MG63 (cell line): Measurements from ENCODE around the gene ATL2. TPM values are rescaled to one million over a fixed set of nuclear protein-coding genes. Genes with fewer than 3 reads are reported as not detected.
"Not testable (repeated sequence)": the region's sequence is repeated elsewhere in the genome, so short reads cannot be mapped to it uniquely, and the experiment has no call there.

Experiments
- DNase-seq: peaks from one replicate; pipeline ENCODE4 v3.0.0-alpha.2; 2020
- H3K27me3 ChIP-seq: fragments of 250-450 bp; sonication (Bioruptor Pico); 2 replicates; pipeline ENCODE4 v1.5.1; 2020; ENCODE audit warnings: mild to moderate bottlenecking, moderate library complexity
- H3K36me3 ChIP-seq: fragments of 250-450 bp; sonication (Bioruptor Pico); 2 replicates; pipeline ENCODE4 v1.5.1; 2020; ENCODE audit warnings: mild to moderate bottlenecking, moderate library complexity
- H3K4me3 ChIP-seq: fragments of 250-450 bp; sonication (Bioruptor Pico); 2 replicates; pipeline ENCODE4 v1.5.1; 2020; ENCODE audit warnings: mild to moderate bottlenecking, moderate library complexity
- H3K9me3 ChIP-seq: fragments of 250-450 bp; sonication (Bioruptor Pico); 2 replicates; pipeline ENCODE4 v1.5.1; 2020; ENCODE audit warnings: mild to moderate bottlenecking, moderate library complexity
- total RNA-seq: library from RNA; depleted of rRNA; stranded (reverse); fragments of >200 nt; shearing (Covaris generic); gene quantifications from 2 replicates; pipeline ENCODE4 v1.2.3, GENCODE V29; 2014; ENCODE audit warnings: low replicate concordance

The ATL2 gene
- total RNA-seq, 1 experiment from 2014 or later = 26.1 TPM

DNA sequence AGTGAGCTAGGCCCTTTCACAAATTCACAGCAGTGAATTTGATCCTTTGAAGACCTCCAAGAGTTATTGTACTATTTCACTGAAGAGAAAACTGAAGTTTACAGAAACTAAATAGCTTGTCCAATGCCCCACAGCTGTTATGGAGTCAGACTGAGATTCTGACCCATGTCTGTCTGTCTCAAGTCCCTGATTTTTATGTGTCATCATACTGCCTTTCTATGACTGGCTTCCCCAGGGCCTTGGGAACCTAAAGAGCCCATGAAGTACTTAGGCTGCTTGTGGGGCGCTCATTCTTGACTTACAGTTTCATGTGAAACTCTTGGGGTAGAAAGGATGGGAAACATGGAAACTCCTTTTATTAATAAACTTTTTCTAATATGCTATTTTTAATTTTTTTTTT is 107.7 kb downstream of the ATL2 start:
- no peak for DNase-seq
- Histone ChIP-seq H3K9me3 (peaks cover 2% of the 10 kb centered on the region; the same call in 1 of the 2 replicates), H3K27me3 (no peaks in the 10 kb centered on the region), H3K4me3 (no peak overlapping the region), H3K36me3 (no peaks in the 10 kb centered on the region)

DNA sequence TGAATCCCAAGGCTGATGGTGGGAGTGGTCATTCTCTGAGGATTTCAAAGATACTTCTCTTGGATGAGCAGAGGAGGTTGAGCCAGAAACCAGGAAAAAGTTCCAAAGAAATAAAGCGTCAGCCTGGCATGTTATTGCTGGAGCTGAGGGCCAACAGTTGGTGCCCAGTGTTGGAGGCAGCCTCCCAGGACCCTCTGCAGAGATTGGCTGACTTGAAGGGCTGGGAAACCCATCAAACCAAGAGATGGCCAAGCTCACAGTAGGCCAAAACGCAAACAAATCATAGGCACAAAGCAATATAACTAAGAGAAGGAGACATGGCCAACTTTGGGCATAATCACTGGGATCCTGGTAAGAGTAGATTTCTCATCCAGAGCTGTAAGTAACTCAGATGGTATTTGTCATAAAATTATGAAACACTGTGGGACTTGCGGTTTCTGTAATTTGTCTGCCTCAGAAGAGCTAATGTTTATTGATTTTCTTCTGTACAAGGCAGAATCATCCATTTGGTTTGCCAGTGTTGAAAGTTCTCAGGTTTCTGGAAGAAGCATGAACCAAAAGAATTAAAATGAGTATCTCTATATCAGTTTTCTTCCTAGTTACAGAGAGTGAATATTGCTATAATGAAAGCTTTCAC is 108.3 kb downstream of the ATL2 start:
- H3K27me3 ChIP-seq = no peaks in the 10 kb centered on the region
- peaks cover 2% of the 10 kb centered on the region; the same call in 1 of the 2 replicates for H3K9me3 ChIP-seq
- H3K36me3 ChIP-seq = no peaks in the 10 kb centered on the region
- no peak overlapping the region for H3K4me3 ChIP-seq
- DNase-seq = peak; percentile 91

GRCh38 chr2:38268001-38268400 is 109.1 kb downstream of the ATL2 start:
- no peaks in the 10 kb centered on the region for H3K27me3 ChIP-seq
- no peak for DNase-seq
- peaks cover 2% of the 10 kb centered on the region; the same call in 1 of the 2 replicates for H3K9me3 ChIP-seq
- no peaks in the 10 kb centered on the region for H3K36me3 ChIP-seq
- H3K4me3 ChIP-seq = no peak overlapping the region

GRCh38 chr2:38267270-38267925 is 109.7 kb downstream of the ATL2 start:
- H3K27me3 ChIP-seq = no peaks in the 10 kb centered on the region
- H3K36me3 ChIP-seq = no peaks in the 10 kb centered on the region
- H3K4me3 ChIP-seq = no peak overlapping the region
- DNase-seq = no peak
- peaks cover 2% of the 10 kb centered on the region; the same call in 1 of the 2 replicates for H3K9me3 ChIP-seq

DNA sequence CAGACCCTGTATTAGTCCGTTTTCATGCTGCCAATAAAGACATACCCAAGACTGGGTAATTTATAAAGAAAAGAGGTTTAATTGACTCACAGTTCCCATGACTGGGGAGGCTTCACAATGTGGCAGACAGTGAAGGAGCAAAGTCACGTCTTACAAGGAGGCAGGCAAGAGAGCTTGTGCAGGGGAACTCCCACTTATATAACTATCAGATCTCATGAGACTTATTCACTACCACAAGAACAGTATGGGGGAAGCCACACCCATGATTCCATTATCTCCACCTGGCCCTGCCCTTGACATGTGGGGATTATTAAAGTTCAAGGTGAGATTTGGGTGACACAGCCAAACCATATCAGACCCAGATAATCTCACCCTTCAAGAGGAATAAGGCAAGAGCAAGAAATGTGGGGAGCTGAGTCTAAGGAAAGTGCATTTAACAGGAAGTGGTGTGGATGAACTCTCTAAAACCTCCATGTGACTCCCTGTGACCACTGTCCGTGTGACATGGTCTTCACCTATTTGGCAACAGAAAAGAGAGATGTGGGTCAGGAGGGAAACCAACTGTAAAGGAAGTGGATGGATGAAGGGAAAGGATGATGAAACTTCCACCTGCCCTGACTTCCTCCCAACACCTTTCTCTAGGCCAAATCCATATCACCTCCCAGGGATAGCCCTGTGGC is 110.6 kb downstream of the ATL2 start:
- Histone ChIP-seq H3K9me3 (peaks cover 2% of the 10 kb centered on the region; the same call in 1 of the 2 replicates), H3K27me3 (no peaks in the 10 kb centered on the region), H3K36me3 (no peaks in the 10 kb centered on the region), H3K4me3 (no peak overlapping the region)
- DNase-seq = no peak

DNA sequence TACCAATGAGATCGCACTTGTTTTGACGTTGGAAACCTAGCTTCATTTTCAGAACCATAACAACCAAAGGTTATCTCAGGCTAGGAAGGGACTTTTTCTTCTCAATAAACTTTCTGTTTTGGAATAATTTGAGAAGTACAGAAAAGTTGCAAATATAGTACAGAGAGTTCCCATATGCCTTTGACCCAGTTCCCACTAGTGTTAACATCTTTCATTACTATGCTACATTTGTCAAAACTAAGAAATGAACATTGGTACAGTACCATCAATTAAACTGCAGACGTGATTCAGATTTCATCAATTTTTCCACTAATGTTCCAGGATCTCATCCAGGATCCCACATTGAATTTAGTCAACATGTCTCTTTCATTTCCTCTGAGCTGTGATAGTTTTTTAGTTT is 111.6 kb downstream of the ATL2 start:
- Histone ChIP-seq H3K27me3 (no peaks in the 10 kb centered on the region), H3K36me3 (no peaks in the 10 kb centered on the region), H3K9me3 (peaks cover 2% of the 10 kb centered on the region; the same call in 1 of the 2 replicates), H3K4me3 (no peak overlapping the region)
- DNase-seq = no peak

DNA sequence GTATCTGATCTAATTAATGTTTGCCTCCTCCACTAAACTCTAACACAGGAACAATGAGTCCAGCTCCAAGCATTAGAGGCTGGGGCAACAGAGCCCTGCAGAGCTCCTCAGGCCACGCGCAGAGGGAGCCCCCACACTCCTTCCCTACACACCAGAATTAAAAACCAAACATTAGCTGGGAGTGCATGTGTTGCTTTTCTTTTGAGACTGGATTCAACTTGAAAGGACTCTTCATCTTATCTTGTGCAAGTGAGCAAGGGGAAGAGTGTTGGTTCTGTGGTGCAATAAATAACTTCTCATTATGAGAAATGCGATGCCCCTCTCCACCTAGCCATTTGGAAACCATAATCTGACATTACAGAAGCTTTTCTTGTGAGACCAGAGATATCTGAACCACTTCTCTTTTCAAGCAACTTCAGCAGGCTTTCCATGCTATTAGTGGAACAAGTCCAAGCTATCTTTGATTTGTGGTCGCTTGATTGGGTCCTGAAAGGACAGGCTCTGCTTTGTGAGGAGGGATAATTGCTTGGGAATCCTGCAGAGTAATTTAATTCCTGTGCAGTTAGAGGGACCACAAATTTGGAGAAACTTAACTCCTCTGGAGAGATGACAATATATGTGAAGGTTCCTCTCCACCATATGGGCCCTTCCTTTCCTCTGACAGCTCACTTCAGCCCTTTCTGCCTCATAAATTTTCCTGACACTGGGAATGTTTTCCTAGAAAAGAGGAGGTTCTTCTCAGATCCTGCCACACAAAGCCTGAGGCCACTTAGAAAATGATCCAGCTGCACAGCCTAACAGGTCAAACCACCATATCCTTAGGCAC is 112.5 kb downstream of the ATL2 start:
- Histone ChIP-seq H3K27me3 (no peaks in the 10 kb centered on the region), H3K9me3 (peaks cover 2% of the 10 kb centered on the region; the same call in 1 of the 2 replicates), H3K4me3 (no peak overlapping the region), H3K36me3 (no peaks in the 10 kb centered on the region)
- no peak for DNase-seq

DNA sequence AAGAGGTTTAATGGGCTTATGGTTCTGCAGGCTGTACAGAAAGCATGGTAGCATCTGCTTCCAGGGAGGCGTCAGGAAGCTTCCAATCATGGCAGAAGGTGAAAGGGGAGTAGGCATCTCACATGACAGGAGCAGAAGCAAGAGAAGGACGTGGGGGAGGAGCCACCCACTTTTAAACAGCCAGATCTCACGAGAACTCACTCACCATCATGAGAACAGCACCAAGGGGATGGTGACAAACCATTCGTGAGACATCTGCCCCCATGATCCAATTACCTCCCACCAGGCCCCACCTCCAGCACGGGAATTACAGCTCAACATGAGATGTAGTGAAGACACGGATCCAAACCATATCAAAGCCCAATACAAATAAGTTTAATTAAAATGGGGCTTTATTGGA is 113.8 kb downstream of the ATL2 start:
- Histone ChIP-seq H3K27me3 (no peaks in the 10 kb centered on the region), H3K4me3 (no peak overlapping the region), H3K9me3 (peaks cover 2% of the 10 kb centered on the region; the same call in 1 of the 2 replicates), H3K36me3 (no peaks in the 10 kb centered on the region)
- no peak for DNase-seq

- no peak for DNase-seq
- peaks cover 2% of the 10 kb centered on the region; the same call in 1 of the 2 replicates for H3K9me3 ChIP-seq
- no peaks in the 10 kb centered on the region for H3K36me3 ChIP-seq
- no peaks in the 10 kb centered on the region for H3K27me3 ChIP-seq
- H3K4me3 ChIP-seq = no peak overlapping the region
Measured at GRCh38 chr2:38262069-38262871, 114.8 kb downstream of the ATL2 start.

GRCh38 chr2:38261569-38262068 is 115.5 kb downstream of the ATL2 start:
- DNase-seq = no peak
- Histone ChIP-seq H3K36me3 (no peaks in the 10 kb centered on the region), H3K9me3 (peaks cover 2% of the 10 kb centered on the region; the same call in 1 of the 2 replicates), H3K4me3 (no peak overlapping the region), H3K27me3 (no peaks in the 10 kb centered on the region)

- Histone ChIP-seq H3K4me3 (peak overlapping the region; percentile 38), H3K9me3 (0 out of 2 replicates have a peak, but pooled peaks cover under 1% of the 10 kb centered on the region)
Measured at GRCh38 chr2:38260972-38261371, 116.1 kb downstream of the ATL2 start.

GRCh38 chr2:38260469-38260868 is 116.6 kb downstream of the ATL2 start:
- peak; percentile 25 for DNase-seq
- Histone ChIP-seq H3K27me3 (no peaks in the 10 kb centered on the region), H3K4me3 (peak overlapping the region; percentile 38), H3K36me3 (no peaks in the 10 kb centered on the region), H3K9me3 (no peaks in the 10 kb centered on the region)

More at GRCh38 chr2:38260972-38261371, 116.1 kb downstream of the ATL2 start:
- DNase-seq = no peak
- no peaks in the 10 kb centered on the region for H3K27me3 ChIP-seq
- no peaks in the 10 kb centered on the region for H3K36me3 ChIP-seq

DNA sequence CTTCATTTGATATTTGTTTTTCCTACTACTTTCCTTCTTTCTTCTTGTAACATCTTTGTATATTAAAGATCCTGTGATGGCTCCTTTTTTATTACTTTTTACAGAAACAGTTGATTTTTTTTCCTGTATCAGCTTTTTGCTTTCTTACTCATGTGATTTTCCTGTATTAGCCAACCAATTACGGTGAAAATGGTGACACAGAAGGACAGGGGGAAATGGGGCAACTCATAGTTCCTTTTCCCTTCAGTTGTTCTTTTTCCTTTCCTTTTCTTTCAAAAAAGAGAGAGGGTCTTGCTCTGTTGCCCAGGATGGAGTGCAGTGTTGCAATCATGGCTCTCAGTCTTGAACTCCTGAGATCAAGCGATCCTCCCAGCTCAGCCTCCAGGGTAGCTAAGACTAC is 117.8 kb downstream of the ATL2 start:
- Histone ChIP-seq H3K27me3 (no peaks in the 10 kb centered on the region), H3K36me3 (no peaks in the 10 kb centered on the region), H3K4me3 (no peak overlapping the region), H3K9me3 (no peaks in the 10 kb centered on the region)
- no peak for DNase-seq

DNA sequence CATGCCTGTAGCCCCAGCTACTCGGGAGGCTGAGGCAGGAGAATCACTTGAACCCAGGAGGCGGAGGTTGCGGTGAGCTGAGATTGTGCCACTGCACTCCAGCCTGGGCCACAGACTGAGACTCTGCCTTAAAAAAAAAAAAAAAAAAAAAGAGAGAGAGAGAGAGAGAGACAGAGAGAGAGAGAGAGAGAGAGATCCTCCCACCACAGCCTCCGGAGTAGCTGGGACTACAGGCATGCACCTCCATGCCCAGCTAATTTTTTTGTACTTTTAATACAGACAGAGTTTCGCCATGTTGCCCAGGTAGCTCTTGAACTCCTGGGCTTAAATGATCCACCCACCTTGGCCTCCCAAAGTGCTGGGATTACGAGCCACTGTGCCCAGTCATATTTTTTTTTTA is 119.4 kb downstream of the ATL2 start:
- not testable (repeated sequence) for H3K9me3 ChIP-seq, H3K27me3 ChIP-seq, DNase-seq, H3K36me3 ChIP-seq, H3K4me3 ChIP-seq

- Histone ChIP-seq H3K9me3 (no peaks in the 10 kb centered on the region), H3K4me3 (no peak overlapping the region), H3K36me3 (no peaks in the 10 kb centered on the region), H3K27me3 (no peaks in the 10 kb centered on the region)
- no peak for DNase-seq
Measured at GRCh38 chr2:38256610-38257009, 120.5 kb downstream of the ATL2 start.

GRCh38 chr2:38255211-38255610 is 121.9 kb downstream of the ATL2 start:
- H3K27me3 ChIP-seq = no peaks in the 10 kb centered on the region
- no peak for DNase-seq
- H3K9me3 ChIP-seq = no peaks in the 10 kb centered on the region
- no peaks in the 10 kb centered on the region for H3K36me3 ChIP-seq
- H3K4me3 ChIP-seq = no peak overlapping the region
